Activated CD8-positive, alpha-beta T cell treated with anti-CD3 and anti-CD28 coated beads for 36 hours (primary cell): ENCODE measurements around the gene CCN2. TPM values are rescaled to one million over a fixed set of nuclear protein-coding genes. Genes with fewer than 3 reads are reported as not detected.

Experiments
- ATAC-seq: fragments of 200-7000 bp; cut with Tn5 transposase; one replicate; pipeline ENCODE4 v1.10.0; 2021; ENCODE audit warnings: mild to moderate bottlenecking, moderate library complexity
- CTCF ChIA-PET: fragments of 350-600 bp; sonication (Branson Sonifier 250); formaldehyde crosslinking; loops from one replicate; lab custom pipeline; 2021; ENCODE audit warnings: antibody characterized with exemption; lab: Charles Lee
- POLR2A ChIA-PET: fragments of 350-600 bp; sonication (Branson Sonifier 250); formaldehyde crosslinking; loops from one replicate; lab custom pipeline; 2021; ENCODE audit warnings: antibody characterized with exemption; lab: Charles Lee
- DNase-seq: peaks from one replicate; pipeline ENCODE4 v3.0.0-alpha.2; 2020
- H3K27ac Mint-ChIP-seq: one replicate; pipeline ENCODE4 v1.8.0; 2021; ENCODE audit warnings: mild to moderate bottlenecking, mixed read lengths
- H3K27me3 Mint-ChIP-seq: one replicate; pipeline ENCODE4 v1.8.0; 2021; ENCODE audit warnings: mixed read lengths
- H3K36me3 Mint-ChIP-seq: one replicate; pipeline ENCODE4 v1.8.0; 2021; ENCODE audit warnings: low read depth, mixed read lengths
- H3K4me1 Mint-ChIP-seq: one replicate; pipeline ENCODE4 v1.8.0; 2021; ENCODE audit warnings: low read depth, mixed read lengths
- H3K4me3 Mint-ChIP-seq: one replicate; pipeline ENCODE4 v1.8.0; 2021; ENCODE audit warnings: mild to moderate bottlenecking, moderate library complexity, mixed read lengths
- H3K9me3 Mint-ChIP-seq: one replicate; pipeline ENCODE4 v1.8.0; 2021; ENCODE audit warnings: mixed read lengths
- CTCF ChIP-seq: fragments of 200-600 bp; IDR thresholded peaks from one replicate; pipeline ENCODE4 v1.8.0; 2022; ENCODE audit warnings: antibody characterized with exemption, mild to moderate bottlenecking
- intact Hi-C: fragments of 100-400 bp; cut with micrococcal nuclease; formaldehyde crosslinking; loops from one replicate; pipeline ENCODE4 v1.10.0; 2022
- total RNA-seq, 2 experiments: library from RNA; stranded (reverse); gene quantifications; one replicate each; pipeline ENCODE4 v1.2.3, GENCODE V29; 2021

The CCN2 gene
- total RNA-seq, 2 experiments from 2014 or later, result not detected

GRCh38 chr6:131931063-131931750 lies 20.0 kb downstream of the CCN2 start:
- ATAC-seq (no peak), DNase-seq (no peak)
- intact Hi-C loops, result no loop called here
- Mint-ChIP-seq H3K4me1 (no peaks in the 10 kb centered on the region), H3K4me3 (no peak overlapping the region), H3K27ac (no peak overlapping the region), H3K27me3 (peaks cover 9% of the 10 kb centered on the region), H3K9me3 (no peaks in the 10 kb centered on the region), H3K36me3 (no peaks in the 10 kb centered on the region)
- ChIA-PET CTCF (interaction anchor here (0.9 to 2.8 kb wide), 3 partner anchors 16 to 21 kb away, joined by 3 to 12 read pairs (median 4); no protein-coding TSS in a partner anchor), POLR2A (interaction anchor here (0.5 kb wide), 1 partner anchor 349 kb away, joined by 3 read pairs; no protein-coding TSS in a partner anchor)
- no peak for TF ChIP-seq CTCF

GRCh38 chr6:131929976-131930375 lies 21.2 kb downstream of the CCN2 start:
- DNase-seq (no peak), ATAC-seq (no peak)
- no peak for TF ChIP-seq CTCF
- peaks cover 4% of the 10 kb centered on the region for H3K27me3 Mint-ChIP-seq
- ChIA-PET POLR2A (no interaction called here), CTCF (interaction anchor here (1.5 to 2.8 kb wide), 2 partner anchors 15 to 19 kb away, joined by 4 to 12 read pairs; no protein-coding TSS in a partner anchor)
- H3K4me3 Mint-ChIP-seq, result no peak overlapping the region
- H3K27ac Mint-ChIP-seq, result no peak overlapping the region
- no peaks in the 10 kb centered on the region for H3K4me1 Mint-ChIP-seq
- intact Hi-C loops, result no loop called here
- no peaks in the 10 kb centered on the region for H3K36me3 Mint-ChIP-seq
- H3K9me3 Mint-ChIP-seq, result no peaks in the 10 kb centered on the region

GRCh38 chr6:131929264-131929663 lies 21.9 kb downstream of the CCN2 start:
- Mint-ChIP-seq H3K27me3 (peaks cover 4% of the 10 kb centered on the region), H3K4me3 (no peak overlapping the region), H3K4me1 (no peaks in the 10 kb centered on the region), H3K36me3 (no peaks in the 10 kb centered on the region), H3K9me3 (no peaks in the 10 kb centered on the region), H3K27ac (no peak overlapping the region)
- CTCF ChIA-PET, result interaction anchor here (2.8 kb wide), 1 partner anchor 14 kb away, joined by 12 read pairs; no protein-coding TSS in a partner anchor
- DNase-seq, result no peak
- no peak for ATAC-seq
- no peak for TF ChIP-seq CTCF
- POLR2A ChIA-PET, result no interaction called here
- intact Hi-C loops, result no loop called here

GRCh38 chr6:131924881-131925474 lies 26.2 kb downstream of the CCN2 start:
- ChIA-PET CTCF (interaction anchor here (0.9 to 4.4 kb wide), 6 partner anchors 10 to 373 kb away, joined by 3 to 38 read pairs (median 5); no protein-coding TSS in a partner anchor), POLR2A (no interaction called here)
- Mint-ChIP-seq H3K4me3 (no peak overlapping the region), H3K27ac (no peak overlapping the region), H3K36me3 (no peaks in the 10 kb centered on the region), H3K4me1 (no peaks in the 10 kb centered on the region), H3K9me3 (peaks cover 2% of the 10 kb centered on the region), H3K27me3 (peaks cover 2% of the 10 kb centered on the region)
- peak; percentile 24 for TF ChIP-seq CTCF
- intact Hi-C loops, result no loop called here
- no peak for DNase-seq
- no peak for ATAC-seq

- CTCF ChIA-PET, result interaction anchor here (0.6 to 4.4 kb wide), 21 partner anchors 8 to 356 kb away, joined by 3 to 38 read pairs (median 4); partner anchors contain the start of gene CCN2
- Mint-ChIP-seq H3K36me3 (no peaks in the 10 kb centered on the region), H3K27me3 (peaks cover 9% of the 10 kb centered on the region), H3K27ac (no peak overlapping the region), H3K4me1 (no peaks in the 10 kb centered on the region), H3K4me3 (no peak overlapping the region), H3K9me3 (peaks cover 2% of the 10 kb centered on the region)
- intact Hi-C loops, result no loop called here
- TF ChIP-seq CTCF, result peak; percentile 78
- peak; percentile 73 for DNase-seq
- POLR2A ChIA-PET, result no interaction called here
- peak; percentile 69 for ATAC-seq
Observed at GRCh38 chr6:131923356-131923755, 27.8 kb downstream of the CCN2 start.
